Measurements from ENCODE around the gene CHST13. TPM values are rescaled to one million over a fixed set of nuclear protein-coding genes. Genes with fewer than 3 reads are reported as not detected.

CHST13 gene
- total RNA-seq, 1 experiment from 2014 or later, result not detected

DNA sequence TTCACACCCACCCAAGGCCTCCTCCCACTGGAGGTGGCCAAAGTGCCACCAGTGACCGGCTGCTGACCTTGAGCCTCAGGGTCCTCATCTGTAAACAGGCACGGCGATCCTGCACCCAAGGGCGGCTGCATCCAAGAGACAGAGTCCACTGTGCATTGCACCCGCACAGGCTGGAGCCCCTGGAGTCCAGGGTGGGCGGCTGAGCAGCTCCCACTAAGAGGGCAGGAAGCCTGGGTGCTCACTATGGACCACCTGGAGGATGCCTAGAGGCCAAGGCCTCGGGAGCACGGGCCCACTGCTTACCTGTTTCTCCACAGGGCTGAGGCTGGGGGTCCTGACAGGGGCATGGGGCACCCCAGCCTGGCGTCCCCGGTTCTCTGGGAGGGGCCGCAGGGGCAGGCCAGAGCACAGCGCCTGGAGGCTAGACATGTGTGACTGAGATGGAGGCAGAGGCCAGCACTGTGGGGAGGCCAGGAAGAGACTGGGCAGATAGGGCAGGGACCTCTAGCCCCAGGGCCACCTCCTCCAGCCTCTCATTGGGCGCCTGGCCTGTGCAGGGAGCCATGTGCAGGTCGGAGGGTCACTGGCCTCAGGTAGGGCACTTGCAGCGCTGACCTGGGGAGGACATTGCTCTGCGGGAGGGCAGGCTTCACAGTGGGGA lies 6.5 kb upstream of the CHST13 start, which contains the start of gene UROC1:
Gene UROC1 (minus strand): TSS at position 483 of the 661 bp plus-strand sequence. CDS start 54 bp downstream, at position 429.
- H3K27ac ChIP-seq (ENCODE audit: low read depth, low read length, poor library complexity, severe bottlenecking), result no peak within 1 kb of the TSS
- POLR2A ChIA-PET (ENCODE audit: low non-redundant PET), result no interaction called here
- DNase-seq (ENCODE audit: low spot score), result no peak
- no peaks in the 10 kb centered on the region for H3K27me3 ChIP-seq (replicated peaks; ENCODE audit: insufficient read depth, low read depth, low read length, poor library complexity)
- H3K36me3 ChIP-seq (ENCODE audit: insufficient read depth, low read length, poor library complexity, severe bottlenecking), result no peaks in the 10 kb centered on the region
- no TSS peak for BruUV-seq (replicated peaks)
- intact Hi-C loops (cut with micrococcal nuclease; ENCODE audit: unreplicated experiment), result no loop called here
- CTCF ChIA-PET, result no interaction called here
- H3K4me1 ChIP-seq (ENCODE audit: insufficient read depth, low read length, poor library complexity, severe bottlenecking), result no peaks in the 10 kb centered on the region
- no peaks in the 10 kb centered on the region for H3K9me3 ChIP-seq (ENCODE audit: low read depth, low read length, poor library complexity, severe bottlenecking)
- H3K4me3 ChIP-seq (ENCODE audit: low read depth, low read length, poor library complexity, severe bottlenecking), result no peak within 1 kb of the TSS
- TF ChIP-seq EZH2 (IDR thresholded peaks at IDR 0.05; ENCODE audit: borderline replicate concordance, low read depth, low read length, poor library complexity, severe bottlenecking), result no peak
- TF ChIP-seq, protein P1, sequence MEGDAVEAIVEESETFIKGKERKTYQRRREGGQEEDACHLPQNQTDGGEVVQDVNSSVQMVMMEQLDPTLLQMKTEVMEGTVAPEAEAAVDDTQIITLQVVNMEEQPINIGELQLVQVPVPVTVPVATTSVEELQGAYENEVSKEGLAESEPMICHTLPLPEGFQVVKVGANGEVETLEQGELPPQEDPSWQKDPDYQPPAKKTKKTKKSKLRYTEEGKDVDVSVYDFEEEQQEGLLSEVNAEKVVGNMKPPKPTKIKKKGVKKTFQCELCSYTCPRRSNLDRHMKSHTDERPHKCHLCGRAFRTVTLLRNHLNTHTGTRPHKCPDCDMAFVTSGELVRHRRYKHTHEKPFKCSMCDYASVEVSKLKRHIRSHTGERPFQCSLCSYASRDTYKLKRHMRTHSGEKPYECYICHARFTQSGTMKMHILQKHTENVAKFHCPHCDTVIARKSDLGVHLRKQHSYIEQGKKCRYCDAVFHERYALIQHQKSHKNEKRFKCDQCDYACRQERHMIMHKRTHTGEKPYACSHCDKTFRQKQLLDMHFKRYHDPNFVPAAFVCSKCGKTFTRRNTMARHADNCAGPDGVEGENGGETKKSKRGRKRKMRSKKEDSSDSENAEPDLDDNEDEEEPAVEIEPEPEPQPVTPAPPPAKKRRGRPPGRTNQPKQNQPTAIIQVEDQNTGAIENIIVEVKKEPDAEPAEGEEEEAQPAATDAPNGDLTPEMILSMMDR (conservative IDR thresholded peaks at IDR 0.05; ENCODE audit: low read depth, low read length), result no peak

- no peak for DNase-seq (ENCODE audit: low spot score)
Measured at GRCh38 chr3:126517986-126518778, 5.8 kb upstream of the CHST13 start.

GRCh38 chr3:126518779-126519177 lies 5.2 kb upstream of the CHST13 start:
- no peak for TF ChIP-seq EZH2 (IDR thresholded peaks at IDR 0.05; ENCODE audit: borderline replicate concordance, low read depth, low read length, poor library complexity, severe bottlenecking)
- TF ChIP-seq, protein P1 (conservative IDR thresholded peaks at IDR 0.05; ENCODE audit: low read depth, low read length), result no peak
- Histone ChIP-seq H3K36me3 (ENCODE audit: insufficient read depth, low read length, poor library complexity, severe bottlenecking) (no peaks in the 10 kb centered on the region), H3K9me3 (ENCODE audit: low read depth, low read length, poor library complexity, severe bottlenecking) (no peaks in the 10 kb centered on the region), H3K27ac (ENCODE audit: low read depth, low read length, poor library complexity, severe bottlenecking) (no peak overlapping the region), H3K27me3 (replicated peaks; ENCODE audit: insufficient read depth, low read depth, low read length, poor library complexity) (peaks cover 6% of the 10 kb centered on the region), H3K4me3 (ENCODE audit: low read depth, low read length, poor library complexity, severe bottlenecking) (no peak overlapping the region), H3K4me1 (ENCODE audit: insufficient read depth, low read length, poor library complexity, severe bottlenecking) (peaks cover 2% of the 10 kb centered on the region)
- no peak for DNase-seq (ENCODE audit: low spot score)
- no TSS peak for BruUV-seq (replicated peaks)
- ChIA-PET POLR2A (ENCODE audit: low non-redundant PET) (no interaction called here), CTCF (interaction anchor here (0.7 kb wide), 1 partner anchor 107 kb away, joined by 3 read pairs; no protein-coding TSS in a partner anchor)
- intact Hi-C loops (cut with micrococcal nuclease; ENCODE audit: unreplicated experiment), result no loop called here

More at GRCh38 chr3:126517986-126518778, 5.8 kb upstream of the CHST13 start:
- intact Hi-C loops (cut with micrococcal nuclease; ENCODE audit: unreplicated experiment), result no loop called here
- ChIA-PET CTCF (interaction anchor here (0.7 kb wide), 1 partner anchor 107 kb away, joined by 3 read pairs; no protein-coding TSS in a partner anchor), POLR2A (ENCODE audit: low non-redundant PET) (no interaction called here)
- Histone ChIP-seq H3K27me3 (replicated peaks; ENCODE audit: insufficient read depth, low read depth, low read length, poor library complexity) (no peaks in the 10 kb centered on the region), H3K9me3 (ENCODE audit: low read depth, low read length, poor library complexity, severe bottlenecking) (no peaks in the 10 kb centered on the region), H3K36me3 (ENCODE audit: insufficient read depth, low read length, poor library complexity, severe bottlenecking) (no peaks in the 10 kb centered on the region), H3K4me1 (ENCODE audit: insufficient read depth, low read length, poor library complexity, severe bottlenecking) (no peaks in the 10 kb centered on the region), H3K4me3 (ENCODE audit: low read depth, low read length, poor library complexity, severe bottlenecking) (no peak overlapping the region), H3K27ac (ENCODE audit: low read depth, low read length, poor library complexity, severe bottlenecking) (no peak overlapping the region)
- no peak for TF ChIP-seq EZH2 (IDR thresholded peaks at IDR 0.05; ENCODE audit: borderline replicate concordance, low read depth, low read length, poor library complexity, severe bottlenecking)
- TF ChIP-seq, protein P1 (conservative IDR thresholded peaks at IDR 0.05; ENCODE audit: low read depth, low read length), result no peak
- BruUV-seq (replicated peaks), result no TSS peak

Measured in A673 (cell line).